ENCODE measurements around the gene ZXDC.
A peak's percentile ranks its signal among the peaks of the same experiment; 100 is the strongest.

Gene ZXDC

DNA sequence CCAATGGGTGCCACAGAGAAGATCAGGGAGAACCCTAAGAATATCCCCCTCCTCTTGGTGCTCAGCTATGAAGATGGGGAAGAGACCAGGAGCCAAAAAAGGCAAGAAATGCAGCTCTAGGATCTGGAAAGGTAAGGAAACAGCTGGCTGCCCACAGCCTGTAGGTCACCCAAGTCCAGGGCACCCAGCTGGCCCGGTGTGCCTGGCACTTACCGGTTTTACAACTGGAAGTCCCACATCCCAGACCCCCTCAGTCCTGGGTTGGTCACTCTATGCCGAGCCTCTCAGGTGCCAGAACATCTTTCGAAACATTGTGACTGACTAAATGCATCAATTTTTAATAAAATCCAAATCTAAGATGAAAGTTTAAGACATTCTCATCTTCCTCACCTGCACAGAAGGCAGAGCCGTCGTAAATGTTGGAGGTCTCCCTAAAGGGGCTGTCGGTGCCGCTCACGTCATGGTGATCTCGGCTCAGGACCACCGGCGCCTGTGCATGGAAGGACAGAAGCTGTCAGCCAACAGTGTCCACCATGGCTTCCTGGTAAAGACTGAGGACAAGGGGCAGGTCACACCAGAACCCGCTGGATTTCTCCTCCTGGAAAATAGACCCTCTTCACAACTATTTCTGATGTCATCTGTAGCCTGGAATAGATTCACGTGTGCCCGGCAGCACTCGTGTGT lies 13.3 kb upstream of the ZXDC start:
- no peak for DNase-seq

DNA sequence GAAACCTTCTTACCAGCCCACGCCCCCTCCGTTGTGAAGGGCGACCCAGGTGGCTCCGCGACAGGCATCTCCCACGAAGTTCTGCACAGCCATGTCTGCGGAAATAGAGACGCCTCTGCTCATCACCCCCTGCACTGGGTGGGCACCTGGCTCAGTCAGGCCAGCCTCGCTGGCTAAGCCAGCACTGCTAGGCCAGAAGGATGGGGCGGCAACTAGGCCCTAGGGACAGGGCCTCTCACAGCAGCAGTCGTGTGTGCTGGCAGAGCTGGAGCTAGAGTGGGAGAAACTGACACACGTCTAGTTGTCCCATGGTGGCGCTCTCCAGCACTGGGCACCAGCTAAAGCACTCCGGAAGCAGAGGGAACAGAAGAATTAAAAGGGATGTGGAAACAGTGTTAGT lies 12.5 kb upstream of the ZXDC start:
- no peak for DNase-seq

DNA sequence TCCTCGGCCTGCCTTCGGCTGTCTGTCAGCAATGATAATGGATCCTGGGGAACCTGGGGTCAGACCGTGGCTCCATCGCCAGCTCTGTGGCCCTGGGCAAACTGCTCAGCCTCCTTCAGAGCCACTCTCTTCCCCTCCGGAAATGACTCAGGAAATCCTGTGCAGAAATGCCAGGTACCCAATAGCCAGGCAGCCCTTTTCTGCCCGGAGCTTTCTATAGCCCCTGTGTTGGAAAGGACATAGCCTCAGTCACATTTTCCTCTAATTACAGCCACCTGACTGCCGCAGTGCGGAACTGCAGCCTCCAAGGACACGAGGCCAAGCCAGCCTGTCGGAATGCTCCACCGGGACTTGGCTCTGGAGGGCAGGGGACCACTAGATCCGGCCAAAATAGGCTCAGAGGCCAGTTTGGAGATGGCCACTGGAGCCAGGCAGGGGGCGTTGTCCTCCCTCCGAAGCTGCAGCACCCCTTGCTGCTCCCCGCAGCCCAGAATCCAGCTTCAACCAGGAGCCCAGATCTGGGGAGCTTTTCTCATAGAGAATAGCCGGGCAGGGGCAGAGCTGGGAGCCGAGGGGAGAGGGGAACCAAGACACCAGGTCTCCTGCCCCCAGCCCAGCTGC lies 11.6 kb upstream of the ZXDC start:
- DNase-seq, result no peak

DNA sequence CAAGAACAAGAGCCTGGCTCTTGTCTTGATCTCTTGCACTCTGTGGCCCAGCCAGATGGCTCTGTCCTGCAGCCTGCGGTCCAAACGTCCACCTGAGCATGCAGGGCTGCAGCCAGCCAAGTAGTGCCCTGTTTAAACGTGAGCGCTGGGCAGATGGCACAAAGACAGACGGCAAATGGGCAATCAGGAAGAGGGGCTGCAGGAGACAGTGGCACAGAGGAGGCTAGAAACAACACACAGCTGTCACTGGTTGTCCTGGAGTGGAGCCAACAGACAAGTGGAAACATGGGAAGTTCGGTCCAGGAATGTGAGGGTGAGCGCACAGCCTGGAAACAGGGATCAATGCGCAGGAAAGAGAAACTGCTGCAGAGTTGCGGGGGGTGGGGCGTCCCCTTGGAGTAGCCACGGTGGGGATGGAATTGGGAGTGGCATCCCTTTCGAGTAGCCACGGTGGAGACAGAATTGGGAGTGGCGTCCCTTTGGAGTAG lies 10.7 kb upstream of the ZXDC start:
- DNase-seq, result no peak

DNA sequence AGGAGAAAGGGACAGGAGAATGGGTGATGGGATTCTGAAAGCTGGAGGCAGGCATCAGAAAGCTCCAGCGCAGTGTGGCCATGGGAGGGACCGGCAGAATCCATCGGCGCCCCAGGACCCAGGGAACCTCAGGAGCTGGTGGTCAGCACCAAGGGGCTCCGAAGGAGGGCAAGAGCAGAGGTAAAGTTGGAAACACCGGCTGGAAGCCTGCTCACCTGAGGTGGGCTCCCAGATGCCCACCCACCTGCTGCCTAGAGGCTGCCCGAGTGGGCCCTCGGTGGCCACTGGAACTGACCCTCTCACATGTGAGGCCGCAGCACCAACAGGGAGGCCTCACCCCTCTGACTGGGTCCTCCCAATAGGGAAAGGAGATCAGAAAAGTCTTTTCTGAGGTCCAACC lies 10.3 kb upstream of the ZXDC start:
- no peak for DNase-seq

DNA sequence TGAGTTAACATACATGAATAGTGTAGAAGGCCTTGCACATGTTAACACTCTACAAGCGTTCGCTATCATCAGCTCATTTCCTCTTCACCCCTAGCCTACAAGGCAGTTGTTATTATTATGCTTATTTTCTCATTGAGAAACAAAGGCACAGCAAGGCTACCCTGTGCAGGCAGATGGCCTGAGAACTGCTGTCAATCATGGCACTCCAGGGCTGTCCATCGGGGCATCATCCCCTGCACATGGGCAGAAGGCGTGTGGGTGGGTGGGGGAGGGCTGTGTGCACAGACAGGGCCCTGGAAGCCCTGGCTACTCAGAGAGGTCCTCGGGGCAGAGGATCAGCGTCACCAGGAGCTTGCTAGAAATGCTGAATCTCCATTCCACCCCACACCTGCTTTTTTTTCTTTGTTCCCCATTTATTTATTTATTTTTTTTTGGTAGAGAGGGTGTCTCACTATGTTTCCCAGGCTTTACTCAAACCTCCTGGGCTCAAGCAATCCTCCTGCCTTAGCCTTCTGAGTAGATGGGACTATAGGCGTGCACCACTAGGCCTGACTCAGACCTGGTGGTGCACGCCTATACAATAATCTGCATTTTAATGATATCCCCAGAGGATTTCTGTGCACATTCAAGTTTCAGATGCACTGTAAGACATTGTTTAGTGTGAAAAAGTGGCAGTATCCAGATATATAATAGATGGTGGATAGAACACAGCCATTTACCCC lies 9.6 kb upstream of the ZXDC start:
- no peak for DNase-seq

DNA sequence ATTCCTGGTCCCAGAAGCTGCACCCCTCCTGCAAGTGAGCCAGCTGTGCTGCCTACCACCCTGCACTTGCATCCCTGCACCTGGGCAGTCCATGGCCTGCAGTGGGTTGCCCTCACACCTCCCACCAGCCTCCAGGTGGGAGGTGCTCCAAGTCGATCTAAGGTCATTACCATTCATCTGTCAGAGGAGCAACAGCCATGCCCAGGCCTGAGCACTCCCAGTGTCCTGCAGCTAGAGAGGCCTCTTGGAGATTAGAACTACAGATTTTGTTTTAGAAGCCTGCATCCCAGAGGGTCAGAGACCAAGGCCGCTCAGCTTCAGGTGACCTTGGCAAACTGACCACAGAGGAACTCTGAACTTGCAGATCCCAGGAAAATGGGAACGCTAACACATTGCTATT lies 9.0 kb upstream of the ZXDC start:
- DNase-seq, result no peak

DNA sequence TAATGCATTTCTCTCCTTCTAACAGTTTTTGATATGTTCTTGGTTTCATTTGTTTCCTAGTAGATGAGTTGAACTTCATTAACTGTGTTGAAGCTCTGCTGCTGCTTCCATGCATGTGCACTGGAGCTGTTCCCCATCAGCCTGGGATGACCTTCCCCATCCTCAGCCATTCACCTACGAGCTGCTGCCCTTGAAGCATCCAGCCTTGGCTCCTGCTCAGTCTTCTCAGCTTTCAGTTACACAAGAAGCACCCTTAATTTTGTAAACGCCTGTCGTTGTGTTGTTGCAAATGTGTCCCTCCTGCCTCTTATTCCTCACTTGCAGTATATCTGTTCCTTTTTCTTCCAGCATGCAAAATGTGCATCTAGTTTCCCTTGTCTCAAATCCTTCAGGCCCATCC lies 8.5 kb upstream of the ZXDC start:
- no peak for DNase-seq

DNA sequence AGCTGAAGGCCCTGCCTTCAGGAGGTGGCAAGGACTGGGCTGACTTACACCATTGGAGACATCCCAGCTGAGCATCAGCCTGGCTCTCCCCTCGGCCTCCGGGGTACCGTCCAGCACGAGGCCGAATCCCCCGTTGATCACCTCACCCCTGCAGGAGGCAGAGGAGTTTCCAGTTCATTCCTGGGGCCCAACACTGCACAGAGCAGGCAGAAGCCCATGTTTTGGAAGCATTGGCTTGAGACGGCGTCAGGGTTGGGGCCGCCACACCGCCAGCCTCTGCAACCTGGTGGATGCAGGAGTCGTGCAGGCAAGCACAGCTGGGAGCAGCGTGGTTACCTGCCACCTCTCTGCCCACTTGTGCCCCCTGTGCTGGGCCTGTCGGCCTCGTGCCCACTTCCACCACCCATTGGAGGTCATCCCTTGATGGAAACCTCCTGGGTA lies 7.7 kb upstream of the ZXDC start:
- no peak for DNase-seq

DNA sequence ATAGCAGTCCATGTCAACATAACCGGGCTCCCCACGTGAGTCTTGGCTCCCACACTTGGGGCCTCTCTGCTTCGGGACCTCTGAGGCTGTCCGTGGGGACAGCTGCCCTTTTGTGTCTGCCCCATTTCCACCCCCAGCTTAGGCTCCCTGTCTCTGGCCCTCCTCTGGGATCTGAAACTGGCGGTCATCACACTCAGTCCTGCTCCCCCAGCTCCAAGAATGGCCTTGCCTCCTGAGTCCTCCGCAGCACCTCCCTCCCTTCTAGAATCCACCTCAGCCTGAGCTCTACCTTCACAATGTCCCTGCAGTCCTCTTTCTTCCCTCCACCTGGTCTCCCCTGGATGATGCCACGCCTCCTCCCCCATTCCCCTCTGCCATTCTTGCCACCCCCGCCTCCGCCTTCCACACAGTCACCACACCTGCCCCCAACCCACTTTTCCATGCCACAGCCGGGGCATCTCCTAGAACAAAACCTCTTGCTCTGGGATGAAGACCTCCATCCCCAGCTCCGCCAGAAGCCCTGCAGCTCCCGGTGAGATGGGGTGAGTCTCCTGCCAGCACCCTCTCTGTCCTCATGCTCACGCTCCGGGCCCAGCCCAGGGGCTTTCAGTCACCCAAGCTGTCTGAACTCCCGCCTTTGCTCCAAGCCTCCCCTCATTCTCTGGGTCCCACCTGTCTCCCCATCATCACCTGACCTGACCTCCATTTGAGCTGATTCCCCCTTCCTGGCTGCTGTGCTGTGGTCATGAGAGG lies 7.0 kb upstream of the ZXDC start:
- DNase-seq, result no peak

DNA sequence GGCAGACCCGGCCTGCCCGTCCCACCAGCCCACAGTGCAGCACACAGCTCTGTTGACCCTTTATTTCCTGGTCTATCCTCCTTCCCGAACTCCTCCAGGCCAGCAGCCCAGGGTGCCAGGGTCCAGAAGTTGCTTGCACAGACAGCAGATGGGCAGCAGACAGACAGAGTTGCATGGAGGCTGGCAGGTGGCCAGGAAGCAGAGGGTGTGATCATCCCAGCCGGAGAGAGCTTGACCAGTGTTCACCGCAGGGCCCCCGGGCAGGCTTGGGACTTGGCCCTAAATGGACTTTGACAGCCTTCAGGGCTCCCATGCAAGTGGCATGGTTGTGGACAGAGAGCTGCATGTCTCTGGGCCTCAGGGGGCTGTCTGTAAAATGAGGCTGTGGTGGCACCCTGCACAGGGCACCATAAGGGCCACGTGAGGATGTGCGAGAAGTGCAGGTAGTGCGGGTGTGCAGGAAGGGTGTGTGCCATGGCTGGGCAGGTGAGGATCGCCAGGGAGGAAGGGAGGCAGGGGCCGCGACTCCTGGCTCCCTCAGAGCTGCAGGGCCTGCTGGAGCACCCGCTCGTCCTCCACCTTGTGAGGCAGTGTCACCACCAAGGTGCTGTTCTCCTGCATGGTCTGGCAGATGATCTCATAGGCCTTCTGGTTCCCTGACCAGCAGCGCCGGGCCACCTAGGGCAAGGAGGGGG lies 6.3 kb upstream of the ZXDC start:
- DNase-seq, result no peak

DNA sequence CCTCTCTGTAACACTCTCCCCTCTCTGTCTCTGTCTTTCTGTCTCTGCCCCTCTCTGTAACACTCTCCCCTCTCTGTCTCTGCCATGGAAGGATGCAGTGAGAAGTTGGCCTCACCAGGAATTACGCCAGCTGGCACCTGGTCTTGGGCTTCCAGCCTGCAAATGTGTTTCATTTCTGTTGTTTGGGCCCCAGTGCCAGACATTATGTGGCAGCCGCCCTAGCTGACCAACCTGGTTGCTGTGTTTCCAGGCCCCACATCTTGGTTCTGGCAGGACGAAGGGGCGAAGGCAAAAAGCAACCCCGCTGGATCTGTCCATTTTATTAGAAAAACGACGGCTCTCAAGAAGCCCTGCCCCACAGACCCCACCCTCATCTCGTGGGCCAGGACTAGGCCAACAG lies 5.2 kb upstream of the ZXDC start:
- no peak for DNase-seq

DNA sequence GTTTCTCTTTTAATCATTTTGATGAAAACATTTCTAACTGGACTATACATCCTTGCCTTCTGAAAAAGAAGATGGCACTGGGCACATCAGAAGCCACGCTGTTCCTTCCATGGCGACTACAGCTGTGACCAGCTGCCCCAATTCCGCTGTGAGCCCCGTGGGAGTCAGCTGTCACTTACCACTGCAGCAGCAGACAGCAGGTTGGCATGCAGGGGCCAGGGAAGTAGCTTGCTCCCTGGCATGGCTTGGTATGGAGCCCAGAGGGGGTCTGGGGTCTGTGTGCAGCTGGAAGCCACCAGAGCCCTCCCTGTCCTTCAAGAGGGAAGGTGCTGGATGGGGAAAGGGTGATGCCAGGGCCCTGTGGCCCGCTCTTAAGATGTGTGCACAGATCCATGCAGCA lies 4.5 kb upstream of the ZXDC start:
- DNase-seq, result no peak

DNA sequence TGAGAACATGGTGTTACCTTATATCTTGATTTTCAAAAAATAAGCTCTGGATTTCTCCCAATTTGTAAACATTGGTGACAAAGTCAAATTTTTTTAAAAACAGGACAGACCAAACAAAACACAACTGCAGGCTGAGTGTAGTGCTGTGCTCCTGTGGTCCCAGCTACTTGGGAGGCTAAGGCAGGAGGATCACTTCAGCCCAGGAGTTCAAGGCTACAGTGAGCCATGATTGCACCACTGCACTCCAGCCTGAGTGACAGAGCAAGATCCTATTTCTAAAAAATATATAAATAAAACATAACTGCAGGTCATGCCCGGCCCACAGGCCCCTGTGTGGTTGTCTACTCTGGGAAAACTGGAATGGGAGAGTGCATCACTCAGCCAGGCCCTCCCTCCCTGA lies 4.0 kb upstream of the ZXDC start:
- no peak for DNase-seq

DNA sequence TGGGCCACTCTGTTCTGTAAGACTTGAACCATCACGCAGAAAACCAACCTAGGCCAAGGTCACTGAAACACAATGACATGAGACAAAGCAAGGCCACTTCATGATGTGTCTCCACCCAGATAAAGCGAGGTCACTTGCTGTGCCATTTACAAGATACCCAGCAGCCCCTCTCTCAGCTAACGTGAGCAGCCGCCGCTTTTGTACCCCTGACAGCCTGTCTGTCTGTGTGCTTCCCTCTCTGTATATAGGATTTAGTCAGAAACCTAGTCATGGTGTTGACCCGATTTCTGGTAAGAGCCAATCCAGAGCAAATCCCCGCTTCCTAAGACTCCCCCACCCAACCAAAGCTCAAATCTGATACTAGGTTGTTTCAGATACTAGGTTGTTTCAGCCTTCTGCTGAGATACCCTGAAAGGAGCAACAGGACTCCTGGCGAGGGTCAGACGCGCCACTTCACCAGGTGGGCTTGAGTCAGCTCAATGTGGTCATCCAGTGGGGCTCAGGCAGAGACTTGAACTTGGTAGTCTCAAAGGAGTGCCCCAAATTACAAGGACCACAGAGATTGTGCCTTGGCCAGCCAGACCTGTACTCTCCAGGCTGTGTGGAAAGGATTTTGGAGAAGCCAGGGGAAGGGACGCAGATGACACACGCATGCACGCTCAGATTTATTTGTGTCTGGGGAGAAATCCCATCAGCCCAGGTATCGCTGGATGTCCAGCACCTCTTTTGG lies 3.1 kb upstream of the ZXDC start:
- DNase-seq, result no peak

DNA sequence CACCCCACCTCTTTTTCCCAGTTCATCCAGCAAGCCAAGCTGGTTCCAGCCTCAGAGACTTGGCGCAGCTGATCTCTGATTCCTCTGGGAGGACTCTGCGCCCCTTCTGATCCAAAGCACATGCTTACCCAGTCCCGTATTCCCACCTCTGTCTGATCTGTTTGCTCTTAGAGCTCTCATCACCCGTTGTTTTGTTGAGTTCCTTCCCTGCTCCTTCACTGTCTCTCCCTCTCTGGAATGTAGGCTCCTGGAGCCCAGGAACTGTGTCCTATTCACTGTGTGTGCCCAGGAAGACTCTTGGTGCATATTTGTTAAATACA lies 1.3 kb upstream of the ZXDC start:
- DNase-seq, result no peak

DNA sequence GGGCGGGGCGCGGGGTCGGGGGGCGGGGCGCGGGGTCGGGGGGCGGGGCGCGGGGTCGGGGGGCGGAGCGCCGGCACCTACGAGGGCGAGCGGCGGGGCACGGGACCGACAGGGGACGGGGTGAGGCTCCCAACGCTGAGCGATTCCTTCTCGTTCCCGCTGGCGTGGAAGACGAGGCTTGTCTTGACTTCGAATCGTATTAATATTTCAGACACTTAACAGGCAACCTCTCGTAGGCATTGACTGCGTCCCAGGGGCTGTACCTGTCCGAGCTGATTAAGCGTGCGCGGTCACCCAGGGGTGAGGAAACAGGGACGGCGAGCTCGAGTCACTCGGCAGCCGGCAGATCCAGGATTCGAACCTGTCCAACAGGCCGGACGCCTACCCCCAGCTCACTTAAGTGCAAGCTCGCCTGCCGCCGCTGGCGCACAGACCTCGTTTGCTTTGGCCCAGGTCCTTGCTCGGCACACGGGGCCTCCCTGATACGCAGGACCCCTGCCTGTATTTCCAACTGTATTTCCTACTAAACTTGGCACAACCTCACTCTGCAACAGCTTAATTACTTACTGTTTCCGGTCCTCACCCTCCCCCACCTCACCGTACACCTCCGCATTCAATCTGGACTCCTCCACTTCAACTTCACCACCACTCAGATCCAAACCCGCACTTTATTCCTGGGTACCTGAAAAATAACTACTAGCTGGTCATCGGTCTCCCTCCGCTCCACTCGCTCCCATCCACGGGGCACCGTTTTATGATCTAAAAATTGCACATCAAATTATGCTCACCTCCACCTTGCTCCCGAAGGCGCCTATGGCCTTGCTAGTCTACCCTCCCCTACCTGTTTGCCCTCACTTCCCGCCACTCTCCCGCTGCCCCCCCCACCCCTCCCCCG lies 722 bp upstream of the ZXDC start:
- DNase-seq, result no peak

DNA sequence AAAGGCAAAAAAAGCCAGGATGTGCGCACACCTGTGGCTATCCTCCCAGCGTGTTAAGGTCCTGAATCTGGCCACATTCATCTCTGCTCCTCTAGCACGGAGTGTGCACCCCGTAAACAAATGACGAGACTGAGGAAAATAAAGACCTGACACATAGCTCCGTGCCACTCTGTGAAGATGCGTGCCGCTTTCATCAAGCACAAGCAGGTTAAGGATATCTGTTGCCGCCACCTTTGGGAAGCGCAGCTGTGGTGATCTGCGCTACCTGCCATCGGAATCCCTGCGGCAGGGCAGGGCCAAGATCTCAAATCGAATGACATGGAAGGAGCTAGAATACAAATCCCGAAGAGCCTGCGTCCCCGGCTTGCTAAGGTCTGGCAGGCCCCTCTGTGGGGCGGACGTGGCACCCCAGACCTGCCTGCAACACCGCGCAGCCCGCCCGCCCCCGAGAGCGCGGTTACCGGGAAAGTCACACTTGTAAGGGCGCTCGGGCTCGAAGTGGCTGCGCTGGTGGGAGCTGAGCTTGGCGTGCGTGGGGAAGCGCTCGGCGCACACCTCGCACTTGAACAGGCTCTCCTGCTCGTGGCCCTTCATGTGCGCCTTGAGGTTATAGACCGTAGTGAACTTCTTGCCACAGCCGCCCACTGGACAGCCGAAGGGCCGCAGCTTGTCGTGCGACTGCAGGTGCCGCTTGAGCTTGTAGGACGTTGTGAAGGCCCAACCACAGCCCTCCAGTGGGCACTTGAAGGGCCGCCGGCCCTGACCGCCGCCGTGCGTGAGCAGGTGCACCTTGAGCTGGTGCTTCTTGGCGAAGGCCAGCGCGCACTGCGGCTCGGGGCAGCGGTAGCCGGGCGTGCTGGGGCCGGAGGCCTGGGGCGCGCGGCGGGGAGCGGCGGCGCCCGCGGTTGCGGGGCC lies 936 bp downstream of the ZXDC start:
- peak; percentile 26 for DNase-seq

DNA sequence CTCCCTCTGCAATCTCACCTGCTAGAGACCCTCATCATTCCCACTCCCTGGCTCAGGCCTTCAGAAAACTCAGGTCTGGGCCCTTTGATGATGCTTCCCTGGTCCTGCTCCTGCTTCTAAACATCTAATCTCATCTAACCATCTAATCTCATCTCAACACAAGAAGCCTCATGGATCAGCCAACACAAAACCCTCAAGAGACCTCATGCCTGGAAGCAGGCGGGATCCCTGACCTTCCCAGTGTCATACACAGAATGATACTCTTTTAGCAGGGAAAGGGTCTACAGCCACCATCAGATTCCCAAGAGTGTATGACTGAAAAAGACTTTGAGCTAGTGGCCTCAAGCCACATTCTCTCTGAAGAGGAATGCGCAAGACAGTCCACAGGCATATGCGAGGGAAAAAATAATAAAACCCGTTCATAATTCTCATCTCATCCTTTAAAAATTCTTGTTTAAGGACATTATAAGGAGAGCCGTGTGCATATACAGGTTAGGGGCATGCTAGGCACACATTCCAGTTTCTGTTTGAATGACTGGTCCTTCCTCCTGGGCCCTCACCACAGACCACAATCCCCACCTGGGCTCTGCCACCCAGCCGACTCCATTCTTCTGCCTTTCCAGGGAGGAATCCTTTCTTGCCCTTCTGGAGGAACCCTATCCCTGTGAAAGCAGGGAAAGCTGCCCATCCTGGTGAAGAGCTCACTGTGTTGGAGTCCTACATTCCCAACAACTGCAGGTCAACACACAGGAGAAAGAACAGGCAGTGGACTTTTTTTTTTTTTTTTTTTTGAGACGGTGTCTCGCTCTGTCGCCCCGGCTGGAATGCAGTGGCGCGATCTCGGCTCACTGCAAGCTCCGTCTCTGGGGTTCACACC lies 2.2 kb downstream of the ZXDC start:
- DNase-seq, result no peak

All from stimulated activated naive CD4-positive, alpha-beta T cell treated with Interleukin-2 at 50 U/mL for 16 hours (primary cell).